PC-3 (cell line): Measurements from ENCODE around the gene SERPINF2. TPM values are rescaled to one million over a fixed set of nuclear protein-coding genes. Genes with fewer than 3 reads are reported as not detected.

Experiments used
- ATAC-seq: fragments of 200-7000 bp; cut with Tn5 transposase; 2 replicates; pipeline ENCODE4 v1.9.1; 2020; ENCODE audit warnings: mild to moderate bottlenecking, moderate library complexity
- BruUV-seq: library from RNA; stranded (reverse); fragments of 400-500 nt; replicated peaks from 2 replicates; lab custom pipeline; 2021; lab: Mats Ljungman, UMichigan
- CTCF ChIA-PET: fragments of 300-600 bp; sonication (Branson Sonifier 250); formaldehyde crosslinking; loops from one replicate; lab custom pipeline; 2022; ENCODE audit warnings: antibody characterized with exemption; lab: Charles Lee
- POLR2A ChIA-PET: fragments of 300-600 bp; sonication (Branson Sonifier 250); formaldehyde crosslinking; loops from one replicate; lab custom pipeline; 2022; ENCODE audit warnings: antibody characterized with exemption; ENCODE audit not compliant: unreplicated experiment; lab: Charles Lee
- DNase-seq: peaks from one replicate; pipeline ENCODE4 v3.0.0-alpha.2; 2015
- H2AFZ ChIP-seq: fragments of 300-600 bp; sonication (generic); 2 replicates; pipeline ENCODE4 v1.6.0; 2016; ENCODE audit warnings: antibody characterized with exemption, low read length
- H3F3A ChIP-seq: fragments of 300-600 bp; sonication (generic); one replicate; pipeline ENCODE4 v1.6.0; 2017; ENCODE audit warnings: antibody characterized with exemption, low read length, control low read depth, mild to moderate bottlenecking; ENCODE audit not compliant: unreplicated experiment
- H3K27ac ChIP-seq: fragments of 300-600 bp; sonication (generic); 2 replicates; pipeline ENCODE4 v1.5.1; 2016; ENCODE audit warnings: mild to moderate bottlenecking, low read length
- H3K27me3 ChIP-seq: fragments of 300-600 bp; sonication (generic); 2 replicates; pipeline ENCODE4 v1.6.1; 2016; ENCODE audit warnings: low read length, mixed read lengths
- H3K36me3 ChIP-seq: fragments of 300-600 bp; sonication (generic); 2 replicates; pipeline ENCODE4 v1.6.1; 2016; ENCODE audit warnings: low read depth, mixed run types, low read length, mixed read lengths
- H3K4me1 ChIP-seq: fragments of 300-600 bp; sonication (generic); 2 replicates; pipeline ENCODE4 v1.5.1; 2016; ENCODE audit warnings: low read length; ENCODE audit not compliant: insufficient read depth
- H3K4me2 ChIP-seq: fragments of 300-600 bp; sonication (generic); 2 replicates; pipeline ENCODE4 v1.6.0; 2016; ENCODE audit warnings: low read length
- H3K4me3 ChIP-seq: fragments of 300-600 bp; sonication (generic); 2 replicates; pipeline ENCODE4 v1.5.1; 2016; ENCODE audit warnings: mild to moderate bottlenecking, low read length, mixed read lengths
- H3K79me2 ChIP-seq: fragments of 300-600 bp; sonication (generic); 2 replicates; pipeline ENCODE4 v1.6.1; 2017; ENCODE audit warnings: low read length, mixed read lengths
- H3K9ac ChIP-seq: fragments of 300-600 bp; sonication (generic); 2 replicates; pipeline ENCODE4 v1.6.0; 2016; ENCODE audit warnings: mild to moderate bottlenecking, low read length
- H3K9me2 ChIP-seq: fragments of 300-600 bp; sonication (generic); replicated peaks from 2 replicates; pipeline ENCODE4 v1.6.1; 2016; ENCODE audit warnings: mixed run types, low read length, mixed read lengths
- H3K9me3 ChIP-seq: fragments of 300-600 bp; sonication (generic); 2 replicates; pipeline ENCODE4 v1.6.1; 2016; ENCODE audit warnings: low read length, mixed read lengths
- H4K20me1 ChIP-seq: fragments of 300-600 bp; sonication (generic); 2 replicates; pipeline ENCODE4 v1.6.1; 2016; ENCODE audit warnings: low read length, mixed read lengths
- EZH2 ChIP-seq: fragments of 300-600 bp; sonication (generic); IDR thresholded peaks from one replicate; pipeline ENCODE4 v1.6.1; 2017; ENCODE audit warnings: antibody characterized with exemption, mild to moderate bottlenecking, low read length; ENCODE audit not compliant: unreplicated experiment
- EZH2phosphoT487 ChIP-seq: fragments of 300-600 bp; sonication (generic); IDR thresholded peaks from 2 replicates; pipeline ENCODE4 v1.6.1; 2018; ENCODE audit warnings: mild to moderate bottlenecking, antibody characterized with exemption, low read length, borderline replicate concordance
- intact Hi-C: fragments of 100-400 bp; cut with micrococcal nuclease; formaldehyde crosslinking; loops from 2 replicates; pipeline ENCODE4 v1.9.0; 2023
- total RNA-seq: library from RNA; depleted of rRNA; stranded (reverse); fragments of >200 nt; gene quantifications from 2 replicates; pipeline ENCODE4 v1.2.3, GENCODE V29; 2014
- TF ChIP-seq, protein P1 (sequence below): fragments of 300-600 bp; sonication (generic); conservative IDR thresholded peaks from 2 replicates; pipeline ENCODE4 v1.5.1; 2017; ENCODE audit warnings: antibody characterized with exemption, low read depth, mild to moderate bottlenecking, low read length

Gene SERPINF2
- total RNA-seq, 1 experiment from 2014 or later, result 2.5 TPM

GRCh38 chr17:1730326-1731193 is 12.1 kb upstream of the SERPINF2 start:
- no peak overlapping the region for H3K4me2 ChIP-seq
- no peak overlapping the region for H3K4me3 ChIP-seq
- POLR2A ChIA-PET, result no interaction called here
- H3K27ac ChIP-seq, result no peak overlapping the region
- TF ChIP-seq, protein P1, sequence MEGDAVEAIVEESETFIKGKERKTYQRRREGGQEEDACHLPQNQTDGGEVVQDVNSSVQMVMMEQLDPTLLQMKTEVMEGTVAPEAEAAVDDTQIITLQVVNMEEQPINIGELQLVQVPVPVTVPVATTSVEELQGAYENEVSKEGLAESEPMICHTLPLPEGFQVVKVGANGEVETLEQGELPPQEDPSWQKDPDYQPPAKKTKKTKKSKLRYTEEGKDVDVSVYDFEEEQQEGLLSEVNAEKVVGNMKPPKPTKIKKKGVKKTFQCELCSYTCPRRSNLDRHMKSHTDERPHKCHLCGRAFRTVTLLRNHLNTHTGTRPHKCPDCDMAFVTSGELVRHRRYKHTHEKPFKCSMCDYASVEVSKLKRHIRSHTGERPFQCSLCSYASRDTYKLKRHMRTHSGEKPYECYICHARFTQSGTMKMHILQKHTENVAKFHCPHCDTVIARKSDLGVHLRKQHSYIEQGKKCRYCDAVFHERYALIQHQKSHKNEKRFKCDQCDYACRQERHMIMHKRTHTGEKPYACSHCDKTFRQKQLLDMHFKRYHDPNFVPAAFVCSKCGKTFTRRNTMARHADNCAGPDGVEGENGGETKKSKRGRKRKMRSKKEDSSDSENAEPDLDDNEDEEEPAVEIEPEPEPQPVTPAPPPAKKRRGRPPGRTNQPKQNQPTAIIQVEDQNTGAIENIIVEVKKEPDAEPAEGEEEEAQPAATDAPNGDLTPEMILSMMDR, result no peak
- TF ChIP-seq EZH2 (no peak), EZH2phosphoT487 (no peak)
- no peaks in the 10 kb centered on the region for H4K20me1 ChIP-seq
- no peaks in the 10 kb centered on the region for H3K36me3 ChIP-seq
- H3K9me3 ChIP-seq, result no peaks in the 10 kb centered on the region
- H3K27me3 ChIP-seq, result no peaks in the 10 kb centered on the region
- no peak; the same call in 1 of the 2 replicates for ATAC-seq
- peaks cover 9% of the 10 kb centered on the region; the same call in 1 of the 2 replicates for H3K79me2 ChIP-seq
- H3K9ac ChIP-seq, result no peak overlapping the region
- peaks cover 1% of the 10 kb centered on the region; the same call in 1 of the 2 replicates for H3K4me1 ChIP-seq
- BruUV-seq, result no TSS peak
- H3F3A ChIP-seq, result no peaks in the 10 kb centered on the region
- no peak overlapping the region for H2AFZ ChIP-seq
- no peak for DNase-seq
- intact Hi-C loops, result no loop called here
- H3K9me2 ChIP-seq, result no peaks in the 10 kb centered on the region
- CTCF ChIA-PET, result no interaction called here

DNA sequence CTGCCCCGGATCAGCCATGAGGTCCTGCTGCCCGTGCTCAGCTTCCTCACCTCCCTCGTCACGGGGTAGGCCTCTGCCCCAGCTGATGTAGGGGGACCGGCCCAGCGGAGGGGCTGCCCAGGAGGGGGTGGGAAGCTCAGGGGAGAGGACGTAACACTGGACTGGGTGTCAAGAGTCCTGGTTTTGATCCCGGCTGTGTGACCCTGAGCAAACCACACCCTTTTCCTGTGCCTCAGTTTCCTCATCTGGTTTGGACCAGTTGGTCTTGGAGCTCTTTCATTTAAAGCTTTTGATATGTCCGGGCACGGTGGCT is 11.5 kb upstream of the SERPINF2 start:
- no peak for ATAC-seq
- POLR2A ChIA-PET, result no interaction called here
- H3K4me2 ChIP-seq, result no peak overlapping the region

More for the DNA sequence above, 11.5 kb upstream of the SERPINF2 start:
- no peaks in the 10 kb centered on the region for H3K9me2 ChIP-seq
- H3K9ac ChIP-seq, result no peak overlapping the region
- H3K36me3 ChIP-seq, result no peaks in the 10 kb centered on the region
- no TSS peak for BruUV-seq
- no peaks in the 10 kb centered on the region for H4K20me1 ChIP-seq
- intact Hi-C loops, result no loop called here
- TF ChIP-seq, protein P1, result no peak
- no peak for TF ChIP-seq EZH2phosphoT487
- no peak for TF ChIP-seq EZH2
- no peak overlapping the region for H3K27ac ChIP-seq
- CTCF ChIA-PET, result no interaction called here
- H3K27me3 ChIP-seq, result no peaks in the 10 kb centered on the region
- no peaks in the 10 kb centered on the region for H3K4me1 ChIP-seq
- H2AFZ ChIP-seq, result no peak overlapping the region
- no peak for DNase-seq
- no peak overlapping the region for H3K4me3 ChIP-seq
- no peaks in the 10 kb centered on the region for H3F3A ChIP-seq
- no peaks in the 10 kb centered on the region for H3K9me3 ChIP-seq
- 0 out of 2 replicates have a peak, but pooled peaks cover 3% of the 10 kb centered on the region for H3K79me2 ChIP-seq
